Measurements from ENCODE around the gene SMAD6.
A peak's percentile ranks its signal among the peaks of the same experiment; 100 is the strongest.

The SMAD6 gene

DNA sequence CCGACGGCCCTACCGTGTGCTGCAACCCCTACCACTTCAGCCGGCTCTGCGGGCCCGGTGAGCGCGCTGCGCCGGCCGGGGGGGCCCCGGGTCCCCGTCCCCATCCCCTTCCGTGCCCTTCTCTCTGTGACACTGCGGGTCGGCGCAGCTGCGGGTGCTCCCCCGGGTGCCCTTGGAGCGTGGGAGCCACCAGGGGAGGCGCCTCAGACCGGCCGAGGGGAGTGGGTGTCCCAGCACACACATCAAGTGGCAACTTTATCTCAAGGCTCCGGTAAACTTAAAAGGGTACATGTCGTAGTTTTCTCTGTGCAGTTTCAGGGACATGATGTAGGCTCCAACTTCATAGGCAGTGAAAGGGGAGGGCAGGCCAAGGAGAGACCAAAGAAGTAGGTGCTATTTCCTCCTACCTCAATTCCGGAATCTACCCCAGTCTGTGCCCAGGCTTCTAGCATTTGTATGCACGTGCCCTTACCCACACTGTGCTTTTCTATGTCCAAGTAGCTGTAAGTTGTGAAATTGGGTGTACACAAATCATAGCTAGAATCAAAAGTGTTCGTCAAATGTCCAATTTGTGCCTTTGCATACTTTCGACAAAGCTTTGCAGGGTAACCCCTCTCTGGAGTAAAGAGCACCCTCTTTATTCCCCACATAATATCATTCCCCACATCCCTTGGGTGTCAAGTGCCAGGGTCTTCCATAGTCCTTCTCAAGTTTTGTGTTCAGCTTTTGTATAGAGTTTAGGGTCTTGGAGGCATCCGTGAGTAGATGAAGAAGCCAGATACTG, 2.2 kb downstream of the SMAD6 start:
- Mint-ChIP-seq H3K9me3 (no peaks in the 10 kb centered on the region), H3K27ac (no peak overlapping the region), H3K36me3 (ENCODE audit: low read depth) (no peaks in the 10 kb centered on the region), H3K4me3 (peak overlapping the region; percentile 65), H3K27me3 (peaks cover 31% of the 10 kb centered on the region), H3K4me1 (ENCODE audit: low read depth) (peaks cover 20% of the 10 kb centered on the region)
- peak; percentile 39 for DNase-seq

DNA sequence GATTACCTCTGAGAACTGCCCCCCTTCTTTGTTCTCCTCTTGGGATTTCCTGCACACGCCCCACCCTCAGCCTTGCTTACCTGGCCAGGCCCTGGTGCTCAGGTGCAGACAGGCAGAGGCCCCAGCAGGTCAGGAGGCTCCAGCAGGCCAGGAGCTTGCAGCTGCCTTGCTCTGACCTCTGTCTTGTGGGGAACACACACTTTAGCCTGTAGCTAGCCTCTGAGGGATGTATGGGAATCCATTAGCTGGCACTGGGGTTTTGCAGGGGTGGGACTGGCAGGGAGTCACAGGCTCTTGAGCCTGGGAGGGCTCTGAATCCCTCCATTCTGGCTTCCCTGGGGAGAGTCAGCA, 2.7 kb downstream of the SMAD6 start:
- Mint-ChIP-seq H3K27ac (no peak overlapping the region), H3K9me3 (no peaks in the 10 kb centered on the region), H3K36me3 (ENCODE audit: low read depth) (no peaks in the 10 kb centered on the region), H3K4me1 (ENCODE audit: low read depth) (peaks cover 20% of the 10 kb centered on the region), H3K27me3 (peaks cover 31% of the 10 kb centered on the region), H3K4me3 (no peak overlapping the region)
- no peak for DNase-seq

DNA sequence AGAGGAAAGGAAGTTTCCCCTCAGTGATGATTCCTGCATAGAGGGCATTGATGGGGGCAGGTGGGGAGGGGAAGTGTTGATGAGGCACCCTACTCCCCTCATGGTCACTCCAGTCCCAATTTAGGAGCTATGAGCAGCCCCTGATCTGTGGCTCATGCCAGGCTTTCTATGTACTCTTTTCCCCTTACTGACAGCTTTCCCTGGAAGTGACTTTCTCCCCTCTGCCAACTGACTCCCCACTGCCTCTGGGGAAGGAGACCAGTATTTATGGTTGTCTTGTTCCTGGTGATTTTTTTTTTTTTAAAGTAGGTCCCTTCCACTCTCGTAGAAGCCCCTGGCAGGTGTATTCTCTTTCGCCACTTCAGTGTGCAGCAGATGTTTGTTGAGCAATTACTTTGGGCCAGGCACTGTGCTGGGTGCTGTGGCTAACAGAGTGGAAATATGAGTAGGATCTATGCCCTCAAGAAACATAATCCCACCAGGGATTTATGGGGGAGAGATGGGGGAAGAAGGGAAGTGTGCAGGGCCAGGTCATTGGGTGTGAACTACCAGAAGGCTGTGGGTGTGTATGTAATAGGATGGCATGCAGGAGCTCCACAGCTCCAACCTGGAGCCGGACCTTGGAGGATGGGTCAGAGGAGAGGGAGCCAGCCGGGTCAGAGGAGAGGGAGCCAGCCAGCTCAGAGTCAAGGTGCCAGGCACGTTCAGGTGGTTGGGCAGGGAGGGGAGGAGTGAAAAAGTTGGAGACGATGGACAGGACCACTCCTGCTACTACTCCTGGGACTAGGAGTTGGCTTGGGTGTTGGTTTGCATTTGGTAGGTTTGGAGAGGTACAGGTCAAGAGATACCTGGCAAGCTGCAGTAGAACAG, 3.5 kb downstream of the SMAD6 start:
- Mint-ChIP-seq H3K27me3 (peaks cover 31% of the 10 kb centered on the region), H3K27ac (no peak overlapping the region), H3K36me3 (ENCODE audit: low read depth) (no peaks in the 10 kb centered on the region), H3K9me3 (no peaks in the 10 kb centered on the region), H3K4me1 (ENCODE audit: low read depth) (peaks cover 16% of the 10 kb centered on the region), H3K4me3 (no peak overlapping the region)
- no peak for DNase-seq

DNA sequence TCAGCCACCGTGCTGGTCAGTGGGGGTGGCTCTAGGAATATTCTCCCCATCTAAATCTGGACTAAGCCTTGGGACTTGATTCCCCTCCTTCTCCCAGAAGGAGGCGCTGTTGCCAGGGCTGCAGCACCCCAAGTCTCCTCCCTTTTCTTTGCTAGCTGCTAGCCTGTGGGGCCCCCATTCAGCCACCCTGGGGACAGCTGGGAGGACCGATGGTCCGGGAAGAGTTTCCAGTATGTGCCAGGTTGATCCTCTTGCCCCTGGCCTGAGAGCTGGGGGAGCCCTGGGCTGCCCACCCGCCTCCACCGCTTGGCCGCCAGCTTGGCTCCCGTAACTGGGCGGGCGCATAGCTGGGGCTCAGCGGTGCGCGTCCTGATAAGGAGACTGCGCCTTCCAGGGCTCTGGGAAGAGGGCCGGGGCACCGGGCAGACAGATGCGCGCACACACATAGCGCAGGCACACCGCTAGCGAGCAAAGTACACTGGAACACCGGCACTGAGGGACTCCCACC, 4.2 kb downstream of the SMAD6 start:
- Mint-ChIP-seq H3K4me3 (no peak overlapping the region), H3K9me3 (no peaks in the 10 kb centered on the region), H3K27me3 (peaks cover 31% of the 10 kb centered on the region), H3K36me3 (ENCODE audit: low read depth) (no peaks in the 10 kb centered on the region), H3K27ac (no peak overlapping the region), H3K4me1 (ENCODE audit: low read depth) (peaks cover 13% of the 10 kb centered on the region)
- no peak for DNase-seq

DNA sequence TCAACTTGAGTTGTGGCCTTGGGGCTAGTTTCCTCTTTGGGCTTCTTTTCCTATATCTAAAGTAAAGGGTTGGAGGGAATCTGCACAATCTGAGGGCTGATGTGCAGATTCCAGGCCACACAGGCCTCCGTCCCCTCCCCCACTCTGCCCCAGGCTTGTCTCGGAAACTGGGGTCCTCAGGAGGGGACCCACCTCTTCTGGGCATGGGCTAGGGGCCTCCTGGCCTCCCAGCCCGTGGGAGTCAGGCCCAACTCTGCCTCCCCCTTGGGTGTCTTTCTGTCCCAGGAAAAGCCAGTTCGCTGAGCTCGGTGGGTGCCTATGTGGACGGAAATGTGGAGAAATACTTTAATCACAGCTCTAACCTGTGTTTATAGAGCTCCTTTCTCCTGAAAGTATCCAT, 4.8 kb downstream of the SMAD6 start:
- Mint-ChIP-seq H3K27me3 (peaks cover 31% of the 10 kb centered on the region), H3K4me3 (no peak overlapping the region), H3K27ac (no peak overlapping the region), H3K36me3 (ENCODE audit: low read depth) (no peaks in the 10 kb centered on the region), H3K9me3 (no peaks in the 10 kb centered on the region), H3K4me1 (ENCODE audit: low read depth) (peaks cover 9% of the 10 kb centered on the region)
- no peak for DNase-seq

DNA sequence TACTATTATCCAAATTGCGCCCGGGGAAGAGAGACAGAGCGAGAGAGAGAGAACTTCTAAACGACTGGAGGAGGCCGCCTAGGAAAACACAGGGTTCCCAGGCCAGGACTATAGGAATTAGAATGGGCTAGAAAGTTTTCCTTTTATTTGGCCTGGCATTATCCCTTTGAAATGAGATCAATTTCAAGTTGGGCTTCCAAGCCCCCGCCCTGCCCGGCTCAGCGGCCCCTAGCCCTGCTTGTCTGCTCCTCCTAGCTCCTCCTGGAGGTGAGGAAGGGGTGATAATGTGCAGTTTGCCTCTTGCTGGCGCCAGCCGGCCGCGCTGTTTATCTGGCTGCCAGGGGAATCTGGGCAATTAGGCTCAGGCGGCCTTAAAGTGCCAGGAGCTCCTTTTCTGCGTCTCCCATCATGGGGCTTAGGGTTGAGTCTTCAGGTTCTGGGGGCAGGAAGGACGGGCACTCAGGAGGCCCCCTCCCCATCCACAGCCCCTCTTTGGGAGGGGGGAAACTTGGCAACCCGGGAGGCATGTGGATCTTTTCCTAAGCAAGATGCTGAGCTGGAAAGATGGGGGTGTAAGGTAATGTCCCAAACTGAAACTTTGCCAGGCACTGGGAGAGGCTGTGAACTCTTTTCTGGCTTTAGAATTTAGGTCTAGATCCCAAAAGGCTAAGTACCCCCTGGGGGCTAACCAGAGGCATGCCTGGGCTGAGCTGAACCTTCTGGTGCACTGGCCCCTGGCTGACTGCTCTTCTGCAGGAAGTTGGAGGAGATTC, 5.5 kb downstream of the SMAD6 start:
- Mint-ChIP-seq H3K27me3 (peaks cover 26% of the 10 kb centered on the region), H3K36me3 (ENCODE audit: low read depth) (no peaks in the 10 kb centered on the region), H3K4me3 (no peak overlapping the region), H3K27ac (no peak overlapping the region), H3K4me1 (ENCODE audit: low read depth) (peaks cover 5% of the 10 kb centered on the region), H3K9me3 (no peaks in the 10 kb centered on the region)
- DNase-seq = no peak

DNA sequence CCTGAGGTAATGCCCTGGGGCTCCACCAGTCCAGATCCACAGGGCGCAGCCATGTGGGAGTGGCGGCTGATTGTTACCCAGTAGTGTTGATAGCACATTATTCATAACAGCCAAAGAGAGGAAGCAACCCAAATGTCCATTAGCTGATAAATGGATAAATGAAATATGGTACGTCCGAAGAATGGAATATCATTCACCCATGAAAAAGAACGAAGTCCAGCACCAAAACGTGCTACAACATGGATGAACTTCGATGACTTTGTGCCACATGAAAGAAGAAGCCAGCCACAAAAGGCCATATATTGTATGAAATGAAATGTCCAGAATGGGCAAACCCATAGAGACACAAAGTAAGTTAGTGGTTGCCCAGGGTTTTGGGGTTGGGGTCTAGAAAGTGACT, 6.4 kb downstream of the SMAD6 start:
- Mint-ChIP-seq H3K4me1 (ENCODE audit: low read depth) (peaks cover 3% of the 10 kb centered on the region), H3K27me3 (peaks cover 19% of the 10 kb centered on the region), H3K36me3 (ENCODE audit: low read depth) (no peaks in the 10 kb centered on the region), H3K9me3 (no peaks in the 10 kb centered on the region), H3K27ac (no peak overlapping the region), H3K4me3 (no peak overlapping the region)
- DNase-seq = no peak

DNA sequence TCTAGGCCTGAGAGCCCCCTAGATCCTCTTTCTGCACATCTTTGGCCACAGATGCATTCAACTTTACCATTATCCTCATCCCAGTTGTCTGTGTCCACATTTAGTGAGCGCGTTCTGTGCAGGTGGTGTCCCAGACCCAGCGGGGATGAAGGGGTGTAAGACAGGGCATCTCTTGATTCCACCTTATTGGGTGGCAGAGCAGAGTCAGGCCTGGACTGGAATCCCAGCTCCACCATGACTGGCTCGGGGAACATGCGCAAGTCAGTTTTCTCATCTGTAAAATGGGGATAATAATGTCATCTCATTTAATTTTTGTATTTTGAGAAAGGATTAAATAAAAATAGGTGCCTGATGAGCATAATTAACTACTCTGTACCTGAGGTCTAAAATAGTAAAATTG, 7.8 kb downstream of the SMAD6 start:
- no peaks in the 10 kb centered on the region for H3K36me3 Mint-ChIP-seq (ENCODE audit: low read depth)
- H3K4me1 Mint-ChIP-seq (ENCODE audit: low read depth) = no peaks in the 10 kb centered on the region
- peaks cover 10% of the 10 kb centered on the region for H3K27me3 Mint-ChIP-seq
- DNase-seq = no peak
- H3K4me3 Mint-ChIP-seq = no peak overlapping the region
- no peaks in the 10 kb centered on the region for H3K9me3 Mint-ChIP-seq
- H3K27ac Mint-ChIP-seq = no peak overlapping the region

DNA sequence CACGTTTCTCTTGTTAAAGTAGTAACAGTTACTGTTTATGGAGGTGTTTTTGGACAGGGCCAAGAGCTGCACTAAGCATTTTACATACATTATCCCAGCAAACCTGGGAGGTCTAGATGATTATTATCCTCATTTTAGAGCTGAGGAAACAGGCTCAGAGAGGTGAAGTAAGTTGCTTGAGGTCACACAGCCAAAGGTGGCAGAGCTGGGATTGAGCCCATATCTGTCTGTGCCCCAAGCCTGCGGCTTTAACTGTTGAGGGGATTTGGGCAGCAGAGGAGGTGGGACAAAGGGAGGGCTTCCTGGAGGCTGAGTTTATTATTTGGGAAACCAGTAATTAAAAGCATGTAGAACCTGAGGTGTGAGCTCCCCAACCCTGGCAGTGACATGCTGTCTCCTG, 9.2 kb downstream of the SMAD6 start:
- H3K27me3 Mint-ChIP-seq = no peaks in the 10 kb centered on the region
- no peaks in the 10 kb centered on the region for H3K4me1 Mint-ChIP-seq (ENCODE audit: low read depth)
- no peaks in the 10 kb centered on the region for H3K9me3 Mint-ChIP-seq
- no peak for DNase-seq
- no peak overlapping the region for H3K27ac Mint-ChIP-seq
- H3K36me3 Mint-ChIP-seq (ENCODE audit: low read depth) = no peaks in the 10 kb centered on the region
- no peak overlapping the region for H3K4me3 Mint-ChIP-seq

DNA sequence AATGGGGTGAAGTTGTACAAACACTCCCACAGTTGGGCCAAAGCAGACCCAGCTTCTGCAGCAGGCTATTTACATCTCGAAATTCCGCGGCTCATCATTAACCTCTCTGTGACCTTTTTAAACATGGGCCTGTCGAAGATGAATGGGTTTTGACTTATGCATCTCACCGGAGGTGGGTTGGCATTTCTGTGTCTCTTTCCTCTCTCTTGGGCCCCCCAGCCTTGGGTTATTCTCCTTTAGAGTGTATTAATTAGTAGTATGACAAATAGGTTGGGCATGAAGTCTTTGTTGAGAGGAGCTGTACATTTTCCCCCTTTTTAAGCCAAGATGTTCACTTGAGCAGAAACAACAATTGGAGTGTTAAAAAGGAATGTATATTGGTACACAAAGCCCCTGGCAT, 9.8 kb downstream of the SMAD6 start:
- DNase-seq = no peak
- no peaks in the 10 kb centered on the region for H3K36me3 Mint-ChIP-seq (ENCODE audit: low read depth)
- no peak overlapping the region for H3K27ac Mint-ChIP-seq
- H3K27me3 Mint-ChIP-seq = peaks cover 3% of the 10 kb centered on the region
- H3K9me3 Mint-ChIP-seq = no peaks in the 10 kb centered on the region
- no peak overlapping the region for H3K4me3 Mint-ChIP-seq
- no peaks in the 10 kb centered on the region for H3K4me1 Mint-ChIP-seq (ENCODE audit: low read depth)

DNA sequence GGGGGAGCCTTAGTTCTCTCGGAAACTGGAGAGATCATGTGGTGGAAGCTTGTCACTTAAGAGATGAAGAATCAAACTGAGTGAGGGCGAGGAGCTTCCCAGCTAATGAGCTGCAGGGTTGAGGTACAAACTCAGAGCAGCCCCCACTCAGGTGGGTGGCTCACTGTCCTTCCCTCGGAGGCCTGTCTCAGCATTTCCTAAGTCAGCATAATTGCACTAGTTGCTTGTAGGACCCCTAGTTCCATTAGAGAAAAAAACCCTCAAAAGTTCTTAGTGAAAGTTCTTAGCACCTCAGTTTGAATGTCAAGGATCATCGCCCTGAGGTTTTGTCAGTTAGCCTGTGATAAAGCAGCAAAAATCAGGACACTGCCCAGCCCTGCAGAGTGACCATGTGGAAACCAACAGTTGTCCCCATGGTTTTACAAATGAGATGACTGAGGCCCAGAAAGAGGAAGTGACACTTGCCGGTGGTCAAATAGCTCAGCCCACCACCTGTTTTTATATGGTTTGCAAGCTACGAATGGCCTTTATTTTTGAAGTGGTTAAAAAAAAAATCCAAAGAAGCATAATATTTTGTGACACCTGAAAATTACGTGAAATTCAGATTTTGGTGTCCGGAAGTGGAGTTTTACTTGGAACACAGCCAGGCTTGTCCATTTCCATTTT, 11.9 kb downstream of the SMAD6 start:
- no peaks in the 10 kb centered on the region for H3K36me3 Mint-ChIP-seq (ENCODE audit: low read depth)
- no peaks in the 10 kb centered on the region for H3K4me1 Mint-ChIP-seq (ENCODE audit: low read depth)
- no peak overlapping the region for H3K27ac Mint-ChIP-seq
- H3K27me3 Mint-ChIP-seq = peaks cover 4% of the 10 kb centered on the region
- no peaks in the 10 kb centered on the region for H3K9me3 Mint-ChIP-seq
- H3K4me3 Mint-ChIP-seq = no peak overlapping the region
- DNase-seq = no peak

DNA sequence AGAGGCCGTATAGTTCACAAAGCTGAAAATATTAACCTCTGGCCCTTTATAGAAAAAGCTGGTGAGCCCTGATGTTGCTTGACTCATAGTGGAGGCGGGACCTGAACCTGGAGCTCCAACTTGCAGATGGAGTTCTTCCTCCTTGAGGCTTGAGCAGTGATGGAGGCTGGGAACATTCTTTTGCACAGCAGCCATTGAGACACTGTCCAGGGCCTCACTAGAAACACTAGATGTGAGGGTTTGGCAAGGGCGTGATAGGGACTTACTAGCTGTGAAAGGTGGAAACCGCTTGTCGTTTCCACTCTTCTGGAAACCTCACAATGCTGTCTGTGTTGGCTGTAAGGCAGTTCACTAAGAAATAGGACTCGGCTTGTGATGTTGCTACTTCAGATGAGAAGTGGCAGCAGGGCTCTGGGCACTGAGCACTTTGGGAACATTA, 12.5 kb downstream of the SMAD6 start:
- Mint-ChIP-seq H3K4me1 (ENCODE audit: low read depth) (no peaks in the 10 kb centered on the region), H3K36me3 (ENCODE audit: low read depth) (no peaks in the 10 kb centered on the region), H3K9me3 (no peaks in the 10 kb centered on the region), H3K27me3 (peaks cover 4% of the 10 kb centered on the region), H3K27ac (no peak overlapping the region), H3K4me3 (no peak overlapping the region)
- DNase-seq = no peak

DNA sequence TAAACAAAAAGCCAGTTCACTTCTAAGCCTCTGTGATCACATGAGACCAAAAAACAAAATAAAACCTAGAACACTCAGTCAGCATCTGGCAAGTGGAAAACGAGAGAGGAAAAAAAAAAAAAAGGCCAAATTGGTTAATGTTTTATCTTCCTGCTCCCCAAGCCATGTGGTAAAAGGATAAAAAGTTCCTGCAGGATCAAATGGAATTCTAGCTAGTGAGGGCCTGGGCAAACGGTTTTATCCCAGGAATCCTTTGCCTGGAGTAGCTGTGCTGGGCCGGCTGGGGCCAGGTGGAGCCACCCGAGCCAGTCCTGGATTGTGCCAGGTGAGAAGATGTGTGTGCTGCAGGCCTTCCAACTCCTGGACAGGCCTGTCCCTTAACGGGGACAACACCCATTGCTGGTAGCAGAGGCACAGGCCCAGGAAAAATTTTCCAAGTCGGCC, 13.2 kb downstream of the SMAD6 start:
- no peak overlapping the region for H3K27ac Mint-ChIP-seq
- H3K9me3 Mint-ChIP-seq = no peaks in the 10 kb centered on the region
- peaks cover 5% of the 10 kb centered on the region for H3K4me1 Mint-ChIP-seq (ENCODE audit: low read depth)
- no peak overlapping the region for H3K4me3 Mint-ChIP-seq
- H3K36me3 Mint-ChIP-seq (ENCODE audit: low read depth) = no peaks in the 10 kb centered on the region
- peaks cover 4% of the 10 kb centered on the region for H3K27me3 Mint-ChIP-seq
- DNase-seq = no peak

Data from activated T-cell treated with anti-CD3 and anti-CD28 coated beads, Interleukin-2, amount 50 U/mL, for 24 hours (primary cell).